HG03108 (cell line): Measurements from ENCODE around the gene DKK1.
"Not testable (repeated sequence)": the region's sequence is repeated elsewhere in the genome, so short reads cannot be mapped to it uniquely, and the experiment has no call there.

Source experiments
- ATAC-seq: cut with Tn5 transposase; IDR thresholded peaks from one replicate; pipeline ENCODE4 v1.9.1; 2021; ENCODE audit warnings: moderate library complexity; ENCODE audit not compliant: unreplicated experiment

Gene DKK1

GRCh38 chr10:52365547-52366432 is 51.7 kb downstream of the DKK1 start:
- ATAC-seq, result not testable (repeated sequence)
